ENCODE results near the gene SLC1A4.

DNA sequence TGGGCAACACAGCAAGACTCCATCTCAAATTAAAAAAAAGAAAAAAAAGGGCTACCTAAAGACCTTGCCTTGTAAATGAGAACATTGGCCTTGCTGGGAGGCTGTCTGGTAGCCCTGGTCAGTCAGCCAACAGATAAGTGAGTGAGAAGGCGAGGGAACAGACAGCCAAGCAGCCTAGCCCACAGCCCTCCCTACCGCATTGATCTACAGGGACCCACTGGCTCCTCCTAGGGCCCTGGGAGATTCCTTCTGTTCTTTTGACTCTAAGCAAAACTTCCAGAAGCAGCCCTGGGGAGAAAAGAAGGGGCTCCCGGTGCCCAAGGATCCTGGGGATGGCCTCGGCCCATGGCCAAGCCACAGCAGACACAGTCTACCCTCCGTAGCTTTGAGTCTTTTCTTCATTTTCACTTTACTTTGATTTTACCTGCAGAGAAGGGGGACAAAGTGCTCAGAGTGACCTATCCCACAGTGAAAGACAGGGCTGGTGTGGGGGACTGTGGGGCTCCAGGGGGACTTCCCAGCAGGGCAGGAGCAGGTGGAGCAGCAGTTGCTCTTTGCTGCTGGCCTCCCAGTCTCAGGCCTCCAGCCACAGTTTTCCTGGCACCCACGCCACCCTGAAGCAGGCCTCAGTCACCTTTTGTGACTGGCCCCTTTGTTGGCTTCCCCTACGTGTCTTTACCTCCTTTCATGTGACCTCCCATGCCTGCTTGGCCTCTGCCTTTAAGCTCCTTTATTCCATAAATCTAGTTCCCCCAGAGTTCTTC is 72.1 kb downstream of the SLC1A4 start:
- no peak for TF ChIP-seq POLR2AphosphoS5 (IDR thresholded peaks at IDR 0.05; ENCODE audit: low read depth, low read length)
- TF ChIP-seq SIN3A (IDR thresholded peaks at IDR 0.05; ENCODE audit: borderline replicate concordance, insufficient read depth, low read length): no peak
- no peak for TF ChIP-seq TAF1 (IDR thresholded peaks at IDR 0.05; ENCODE audit: borderline replicate concordance, insufficient read depth, low read length)
- TF ChIP-seq, protein P1, sequence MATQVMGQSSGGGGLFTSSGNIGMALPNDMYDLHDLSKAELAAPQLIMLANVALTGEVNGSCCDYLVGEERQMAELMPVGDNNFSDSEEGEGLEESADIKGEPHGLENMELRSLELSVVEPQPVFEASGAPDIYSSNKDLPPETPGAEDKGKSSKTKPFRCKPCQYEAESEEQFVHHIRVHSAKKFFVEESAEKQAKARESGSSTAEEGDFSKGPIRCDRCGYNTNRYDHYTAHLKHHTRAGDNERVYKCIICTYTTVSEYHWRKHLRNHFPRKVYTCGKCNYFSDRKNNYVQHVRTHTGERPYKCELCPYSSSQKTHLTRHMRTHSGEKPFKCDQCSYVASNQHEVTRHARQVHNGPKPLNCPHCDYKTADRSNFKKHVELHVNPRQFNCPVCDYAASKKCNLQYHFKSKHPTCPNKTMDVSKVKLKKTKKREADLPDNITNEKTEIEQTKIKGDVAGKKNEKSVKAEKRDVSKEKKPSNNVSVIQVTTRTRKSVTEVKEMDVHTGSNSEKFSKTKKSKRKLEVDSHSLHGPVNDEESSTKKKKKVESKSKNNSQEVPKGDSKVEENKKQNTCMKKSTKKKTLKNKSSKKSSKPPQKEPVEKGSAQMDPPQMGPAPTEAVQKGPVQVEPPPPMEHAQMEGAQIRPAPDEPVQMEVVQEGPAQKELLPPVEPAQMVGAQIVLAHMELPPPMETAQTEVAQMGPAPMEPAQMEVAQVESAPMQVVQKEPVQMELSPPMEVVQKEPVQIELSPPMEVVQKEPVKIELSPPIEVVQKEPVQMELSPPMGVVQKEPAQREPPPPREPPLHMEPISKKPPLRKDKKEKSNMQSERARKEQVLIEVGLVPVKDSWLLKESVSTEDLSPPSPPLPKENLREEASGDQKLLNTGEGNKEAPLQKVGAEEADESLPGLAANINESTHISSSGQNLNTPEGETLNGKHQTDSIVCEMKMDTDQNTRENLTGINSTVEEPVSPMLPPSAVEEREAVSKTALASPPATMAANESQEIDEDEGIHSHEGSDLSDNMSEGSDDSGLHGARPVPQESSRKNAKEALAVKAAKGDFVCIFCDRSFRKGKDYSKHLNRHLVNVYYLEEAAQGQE (IDR thresholded peaks at IDR 0.05; ENCODE audit: insufficient read depth in 1 of 2, low read depth in 2 of 2, low read length in 2 of 2): no peak
- no peak for TF ChIP-seq FOXP2 (optimal IDR thresholded peaks at IDR 0.05; ENCODE audit: borderline replicate concordance, extremely low read depth, extremely low read length, insufficient read depth)
